Umbilical cord (tissue), 2 donors: ENCODE data around the gene PDCL2. TPM values are rescaled to one million over a fixed set of nuclear protein-coding genes. Genes with fewer than 3 reads are reported as not detected.
A peak's percentile ranks its signal among the peaks of the same experiment; 100 is the strongest.
"Not testable (repeated sequence)": the region's sequence is repeated elsewhere in the genome, so short reads cannot be mapped to it uniquely, and the experiment has no call there.

Experiments
- DNase-seq: peaks from one replicate; pipeline ENCODE4 v3.0.0-alpha.2; 2015; ENCODE audit warnings: low spot score
- total RNA-seq: library from RNA; depleted of rRNA; stranded (reverse); fragments of >200 nt; gene quantifications from one replicate; pipeline ENCODE4 v1.2.3, GENCODE V29; 2014; ENCODE audit warnings: low replicate concordance; ENCODE audit not compliant: insufficient read depth

The PDCL2 gene, protein sequence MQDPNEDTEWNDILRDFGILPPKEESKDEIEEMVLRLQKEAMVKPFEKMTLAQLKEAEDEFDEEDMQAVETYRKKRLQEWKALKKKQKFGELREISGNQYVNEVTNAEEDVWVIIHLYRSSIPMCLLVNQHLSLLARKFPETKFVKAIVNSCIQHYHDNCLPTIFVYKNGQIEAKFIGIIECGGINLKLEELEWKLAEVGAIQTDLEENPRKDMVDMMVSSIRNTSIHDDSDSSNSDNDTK
- total RNA-seq = not detected

GRCh38 chr4:55592014-55592413 is at the start of gene PDCL2:
Gene PDCL2, minus strand, starts transcription at chr4:55592245. Its CDS starts 136 bp downstream, at chr4:55592109.
- no peak for DNase-seq

GRCh38 chr4:55637272-55637820 is 45.3 kb upstream of the PDCL2 start:
- DNase-seq = peak; percentile 6

GRCh38 chr4:55636656-55636999 is 44.6 kb upstream of the PDCL2 start:
- DNase-seq = peak; percentile 2

GRCh38 chr4:55635741-55636655 is 44.0 kb upstream of the PDCL2 start, which contains the start of gene NMU:
Gene NMU, minus strand, starts transcription at chr4:55636298. Its CDS starts 106 bp downstream, at chr4:55636192.
- peak; percentile 10 for DNase-seq

- DNase-seq = no peak
Measured at GRCh38 chr4:55635282-55635681, 43.2 kb upstream of the PDCL2 start.

- no peak for DNase-seq
Measured at GRCh38 chr4:55634417-55635128, 42.5 kb upstream of the PDCL2 start.

GRCh38 chr4:55633903-55634302 is 41.9 kb upstream of the PDCL2 start:
- DNase-seq = no peak

DNA sequence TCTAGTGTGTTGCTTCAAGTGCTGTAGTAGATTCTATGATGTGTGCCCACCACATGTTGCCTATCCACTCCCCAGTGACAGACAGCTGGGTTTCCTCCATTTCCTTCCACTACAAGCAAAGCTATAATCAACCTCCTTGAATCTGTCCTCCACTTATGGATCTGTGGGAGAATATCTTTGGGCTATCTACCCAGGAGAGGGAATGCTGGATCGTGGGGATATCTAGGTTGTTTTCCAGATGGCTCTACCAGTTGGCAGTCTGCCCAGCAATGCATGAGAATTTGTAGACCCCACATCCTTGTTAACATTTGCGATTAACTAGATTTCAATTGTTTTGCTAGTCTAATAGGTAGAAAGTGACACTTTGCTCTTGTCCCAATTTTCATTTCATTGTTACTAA is 33.8 kb upstream of the PDCL2 start:
- DNase-seq = no peak

DNA sequence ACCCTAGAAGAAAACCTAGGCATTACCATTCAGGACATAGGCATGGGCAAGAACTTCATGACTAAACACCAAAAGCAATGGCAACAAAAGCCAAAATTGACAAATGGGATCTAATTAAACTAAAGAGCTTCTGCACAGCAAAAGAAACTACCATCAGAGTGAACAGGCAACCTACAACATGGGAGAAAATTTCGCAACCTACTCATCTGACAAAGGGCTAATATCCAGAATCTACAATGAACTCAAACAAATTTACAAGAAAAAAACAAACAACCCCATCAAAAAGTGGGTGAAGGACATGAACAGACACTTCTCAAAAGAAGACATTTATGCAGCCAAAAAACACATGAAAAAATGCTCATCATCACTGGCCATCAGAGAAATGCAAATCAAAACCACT is 32.0 kb upstream of the PDCL2 start:
- not testable (repeated sequence) for DNase-seq

GRCh38 chr4:55618546-55619143 is 26.6 kb upstream of the PDCL2 start:
- DNase-seq = no peak

GRCh38 chr4:55617587-55618197 is 25.6 kb upstream of the PDCL2 start:
- no peak for DNase-seq

- DNase-seq = no peak
Measured at GRCh38 chr4:55615008-55615407, 23.0 kb upstream of the PDCL2 start.

GRCh38 chr4:55613621-55614020 is 21.6 kb upstream of the PDCL2 start:
- no peak for DNase-seq

DNA sequence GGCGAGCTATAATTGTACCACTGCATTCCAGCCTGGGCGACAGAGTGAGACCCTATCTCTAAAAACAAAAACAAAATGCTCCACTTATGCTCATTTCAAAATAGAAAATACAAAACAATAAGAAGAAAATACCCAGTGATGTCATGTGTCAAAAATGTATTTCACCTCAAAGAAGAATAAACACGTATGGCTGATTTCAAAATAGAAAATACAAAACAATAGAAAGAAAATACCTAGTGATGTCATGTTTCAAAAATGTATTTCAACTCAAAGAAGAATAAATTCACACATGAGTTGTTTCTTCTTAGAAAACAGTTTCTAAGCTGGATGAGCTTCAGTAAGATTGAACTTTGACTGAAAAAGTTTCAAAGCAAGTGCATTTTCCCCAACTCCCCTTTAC is 20.3 kb upstream of the PDCL2 start:
- no peak for DNase-seq

DNA sequence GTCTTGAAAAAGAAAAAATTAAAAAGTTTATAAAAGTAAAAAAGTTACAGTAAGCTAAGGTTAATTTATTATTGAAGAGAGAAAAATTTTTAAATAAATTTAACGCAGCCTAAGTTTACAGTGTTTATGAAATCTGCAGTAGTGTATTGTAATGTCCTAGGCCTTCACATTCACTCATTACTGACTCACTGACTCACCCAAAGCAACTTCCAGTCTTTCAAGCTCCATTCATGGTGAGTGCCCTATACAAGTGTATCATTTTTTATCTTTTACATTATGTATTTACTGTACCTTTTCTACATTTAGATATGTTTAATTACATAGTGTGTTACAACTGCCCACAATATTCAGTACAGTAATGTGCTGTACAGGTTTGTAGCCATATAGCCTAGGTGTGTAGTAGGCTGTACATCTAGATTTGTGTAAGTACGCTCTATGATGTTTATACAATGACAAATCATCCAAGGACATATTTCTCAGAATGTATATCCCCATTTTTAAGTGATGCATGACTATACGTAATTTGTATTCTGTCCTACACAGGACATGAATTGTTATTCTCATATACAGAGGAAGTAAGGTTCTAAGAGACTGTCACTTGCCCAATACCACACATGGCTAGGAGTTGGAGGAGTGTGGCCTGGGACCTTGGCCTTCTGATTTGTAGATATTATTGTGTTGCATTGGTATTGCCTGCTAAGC is 19.5 kb upstream of the PDCL2 start:
- DNase-seq = no peak

DNA sequence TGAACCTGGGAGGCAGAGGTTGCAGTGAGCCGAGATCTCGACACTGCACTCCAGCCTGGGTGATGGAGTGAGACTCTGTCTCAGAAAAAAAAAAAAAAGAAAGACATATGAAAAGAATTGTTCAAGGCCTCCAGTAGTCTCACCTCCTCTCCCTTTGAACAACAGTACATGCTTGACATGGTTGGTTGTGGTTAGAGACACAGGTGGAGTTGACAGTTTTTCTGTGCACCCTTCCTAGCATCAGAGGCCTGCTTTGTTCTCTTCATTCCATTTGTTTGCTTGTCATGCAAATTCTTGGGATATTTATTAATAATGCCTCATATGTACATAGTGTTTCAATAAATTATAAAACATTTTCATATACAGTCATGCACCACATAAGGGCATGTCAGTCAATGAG is 18.3 kb upstream of the PDCL2 start:
- no peak for DNase-seq

DNA sequence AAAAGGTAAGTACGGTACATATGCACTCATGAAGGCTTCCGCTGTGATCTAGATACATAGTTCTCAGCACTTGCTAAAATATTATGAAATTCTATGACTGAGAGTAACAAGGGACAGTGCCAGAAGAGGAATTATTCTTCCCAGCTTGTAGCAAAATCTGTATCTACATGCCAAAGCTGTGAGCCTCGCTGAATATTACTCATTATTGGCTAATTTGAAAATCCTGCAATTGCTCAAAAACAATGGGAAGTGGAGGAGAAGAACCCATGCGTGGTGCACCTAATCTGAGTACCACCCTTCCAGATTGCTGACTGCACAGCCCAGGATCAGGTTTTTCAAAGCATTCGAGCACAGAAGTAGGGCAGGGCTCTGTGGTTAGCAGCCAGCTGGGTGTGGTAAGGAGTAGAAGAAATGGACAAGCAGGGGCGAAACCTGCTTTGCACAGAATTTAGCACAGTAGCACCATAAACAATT is 17.4 kb upstream of the PDCL2 start:
- peak; percentile 63 for DNase-seq

DNA sequence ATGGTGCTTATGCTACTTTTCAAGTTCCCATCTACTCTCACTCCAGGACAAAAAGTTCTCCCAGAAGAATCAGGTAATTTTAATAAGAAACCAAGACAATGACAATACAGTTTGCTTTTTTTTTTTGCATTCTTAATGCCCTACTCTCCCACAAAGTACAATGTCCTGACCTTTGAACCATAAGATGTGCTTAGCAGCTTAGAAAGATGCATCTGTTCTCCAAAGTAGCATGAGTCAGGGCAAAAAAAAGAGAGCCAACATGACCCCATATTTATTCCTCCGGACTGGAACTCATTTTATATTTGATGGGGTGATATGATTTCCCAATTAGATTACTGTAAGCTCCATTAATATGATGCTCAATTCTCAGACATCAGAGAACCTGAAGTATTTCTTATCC is 16.5 kb upstream of the PDCL2 start:
- DNase-seq = no peak

- no peak for DNase-seq
Measured at GRCh38 chr4:55604996-55605395, 13.0 kb upstream of the PDCL2 start.

DNA sequence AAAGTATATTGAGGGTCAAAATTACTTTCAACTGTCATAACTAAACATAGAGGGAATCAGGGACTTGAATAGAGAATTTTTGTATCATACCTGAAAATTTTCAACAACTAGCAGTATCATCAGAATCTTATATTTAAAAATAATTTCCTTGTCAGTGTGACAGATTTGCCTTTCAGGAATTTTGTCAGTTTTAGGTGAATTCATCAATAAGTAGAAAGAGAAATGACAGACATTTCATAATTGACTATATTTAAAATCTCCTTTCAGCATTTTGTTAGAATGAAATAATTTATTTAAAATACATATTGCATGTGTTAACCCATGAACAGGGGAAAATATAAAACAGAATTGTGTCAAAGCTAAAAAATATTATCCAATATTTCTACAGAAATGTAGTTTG is 8.6 kb upstream of the PDCL2 start:
- no peak for DNase-seq
